OCI-M1 (cell line): ENCODE measurements around the gene NEK7.

ENCODE experiments used
- DNase-seq: peaks from one replicate; lab custom pipeline; 2025; lab: John Stamatoyannopoulos, UW

The NEK7 gene

GRCh38 chr1:198143797-198144196, 13.0 kb upstream of the NEK7 start:
- DNase-seq = no peak

- DNase-seq = no peak
Measured at GRCh38 chr1:198147216-198147615, 9.6 kb upstream of the NEK7 start.

- DNase-seq = no peak
Measured at GRCh38 chr1:198150369-198150768, 6.4 kb upstream of the NEK7 start.

GRCh38 chr1:198151688-198152087, 5.1 kb upstream of the NEK7 start:
- no peak for DNase-seq

- DNase-seq = peak; percentile 68
Measured at GRCh38 chr1:198153103-198153502, 3.7 kb upstream of the NEK7 start.

GRCh38 chr1:198153804-198154203, 3.0 kb upstream of the NEK7 start:
- peak; percentile 37 for DNase-seq

GRCh38 chr1:198155253-198155652, 1.5 kb upstream of the NEK7 start:
- no peak for DNase-seq

GRCh38 chr1:198156111-198156744, 570 bp upstream of the NEK7 start:
- peak; percentile 94 for DNase-seq

- DNase-seq = peak; percentile 96
Measured at GRCh38 chr1:198157241-198157846, 546 bp downstream of the NEK7 start.

GRCh38 chr1:198157847-198158725, 1.3 kb downstream of the NEK7 start:
- peak; percentile 78 for DNase-seq

GRCh38 chr1:198158735-198159589, 2.2 kb downstream of the NEK7 start:
- DNase-seq = peak; percentile 96

- no peak for DNase-seq
Measured at GRCh38 chr1:198160222-198160621, 3.4 kb downstream of the NEK7 start.

- peak; percentile 34 for DNase-seq
Measured at GRCh38 chr1:198160946-198161614, 4.3 kb downstream of the NEK7 start.

GRCh38 chr1:198161718-198162090, 4.9 kb downstream of the NEK7 start:
- DNase-seq = no peak

- DNase-seq = peak; percentile 86
Measured at GRCh38 chr1:198162091-198162767, 5.4 kb downstream of the NEK7 start.

GRCh38 chr1:198165927-198166647, 9.3 kb downstream of the NEK7 start:
- peak; percentile 58 for DNase-seq

GRCh38 chr1:198166900-198167299, 10.1 kb downstream of the NEK7 start:
- DNase-seq = no peak

GRCh38 chr1:198167436-198167934, 10.7 kb downstream of the NEK7 start:
- DNase-seq = peak; percentile 80

- DNase-seq = peak; percentile 52
Measured at GRCh38 chr1:198168227-198168626, 11.4 kb downstream of the NEK7 start.

- DNase-seq = peak; percentile 46
Measured at GRCh38 chr1:198169672-198170071, 12.9 kb downstream of the NEK7 start.
